ENCODE results near the gene ECHDC1. TPM values are rescaled to one million over a fixed set of nuclear protein-coding genes. Genes with fewer than 3 reads are reported as not detected.

Gene ECHDC1
- total and polyA plus RNA-seq, 2 of the 8 experiments (the other 6 are each of a cell fraction or from before 2014, with no cell fraction given), result 11.3 to 60.5 TPM

DNA sequence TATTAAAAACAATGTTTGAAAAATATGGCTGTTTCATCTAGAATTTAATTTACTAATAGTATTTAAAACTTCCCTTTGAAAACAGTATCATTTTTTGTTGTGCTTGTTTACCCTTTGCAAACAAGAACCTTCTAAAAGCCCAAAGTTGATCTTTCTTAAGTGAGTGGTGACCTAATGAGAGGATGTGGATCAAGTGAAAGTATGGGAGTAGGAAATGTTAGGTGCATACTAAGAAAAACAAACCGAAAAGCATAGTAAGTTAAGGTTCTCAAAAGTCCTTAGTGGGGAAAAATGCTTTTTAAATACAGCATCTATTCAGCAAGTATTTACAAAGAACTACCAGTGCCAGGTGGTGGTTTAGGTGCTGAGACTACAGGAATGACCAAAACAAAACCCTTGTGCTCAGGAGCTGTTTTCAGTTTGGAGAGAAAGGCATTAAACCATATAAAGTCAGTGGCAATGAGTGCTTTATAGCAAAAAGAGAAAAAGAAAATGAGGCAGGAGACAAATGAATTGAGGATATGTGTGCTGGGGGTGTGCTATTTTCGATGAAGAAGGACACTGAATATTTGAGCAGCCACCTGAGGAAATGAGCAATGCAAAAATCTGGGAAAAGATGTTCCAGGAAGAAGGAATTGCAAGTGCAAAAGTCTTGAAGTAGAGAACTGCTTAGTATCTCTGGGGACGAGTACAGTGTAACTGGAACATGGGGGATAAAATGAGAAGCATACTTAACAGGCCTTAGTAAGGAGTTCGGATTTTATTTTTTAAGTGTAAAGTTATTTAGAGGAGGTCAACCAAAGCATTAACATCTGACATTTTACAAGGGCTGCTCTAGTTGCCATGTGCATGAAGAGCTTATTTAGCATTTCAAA, 52.8 kb downstream of the ECHDC1 start:
- no peak overlapping the region for H3K4me3 ChIP-seq (ENCODE audit: extremely low read depth in 1 of 4, insufficient read depth in 2 of 4, low read depth in 3 of 4, low read length in 4 of 4)
- no peak overlapping the region for H2BK120ac ChIP-seq (replicated peaks; ENCODE audit: low read depth, low read length)
- no peaks in the 10 kb centered on the region for H3K9me3 ChIP-seq (ENCODE audit: insufficient read depth in 2 of 2, low read depth in 1 of 2, low read length in 1 of 2)
- H4K5ac ChIP-seq (ENCODE audit: insufficient read length, low read depth, low read length), result no peak overlapping the region
- no peaks in the 10 kb centered on the region for H4K20me1 ChIP-seq (replicated peaks in 1 of 2; ENCODE audit: control insufficient read depth in 1 of 2, insufficient read depth in 2 of 2, low read length in 2 of 2)
- H3K27ac ChIP-seq (ENCODE audit: low read depth, low read length), result no peak overlapping the region
- H3K27me3 ChIP-seq (replicated peaks in 1 of 4; ENCODE audit: control insufficient read depth in 3 of 4, extremely low read depth in 1 of 4, insufficient read depth in 3 of 4, low read length in 3 of 4), result no peaks in the 10 kb centered on the region
- H4K8ac ChIP-seq (ENCODE audit: extremely low read depth, insufficient read depth, low read length), result no peak overlapping the region
- no peaks in the 10 kb centered on the region for H3K79me1 ChIP-seq (ENCODE audit: low read depth, low read length)
- no peak for DNase-seq (ENCODE audit: low read depth in 1 of 2, low spot score in 2 of 2)
- H3K18ac ChIP-seq (ENCODE audit: extremely low read depth, low read length), result no peak overlapping the region
- no peak overlapping the region for H3K23ac ChIP-seq (ENCODE audit: insufficient read length)
- H2BK20ac ChIP-seq (ENCODE audit: low read length), result no peak overlapping the region
- no peak overlapping the region; a peak in 1 of 7 replicates for H3K9ac ChIP-seq (replicated peaks in 1 of 4; ENCODE audit: extremely low read depth in 1 of 4, low read depth in 3 of 4, low read length in 3 of 4)
- no peak overlapping the region for H4K91ac ChIP-seq (replicated peaks; ENCODE audit: insufficient read length, low read length)
- H3K79me2 ChIP-seq (ENCODE audit: control insufficient read depth in 1 of 2, insufficient read depth in 2 of 2, low read length in 2 of 2), result no peaks in the 10 kb centered on the region
- H3K4me2 ChIP-seq (ENCODE audit: insufficient read depth in 1 of 2, low read depth in 2 of 2, low read length in 2 of 2), result peak overlapping the region in 1 of 2 experiments; percentile 30; a peak in 1 of 4 replicates
- POLR2A ChIA-PET (ENCODE audit: partially characterized antibody), result interaction anchor here (0.6 to 3.7 kb wide), 4 partner anchors 9 to 515 kb away, joined by 3 to 12 read pairs (median 5); partner anchors contain the start of gene RNF146
- H3K4me1 ChIP-seq (replicated peaks in 1 of 4; ENCODE audit: control insufficient read depth in 3 of 4, insufficient read depth in 4 of 4, low read length in 3 of 4), result peaks cover 0 to 5% (median 0%) of the 10 kb centered on the region in 4 experiments; a peak in 3 of 7 replicates
- FAIRE-seq, result no peak
- H3K36me3 ChIP-seq (ENCODE audit: control insufficient read depth in 2 of 4, insufficient read depth in 4 of 4, low read length in 3 of 4), result peaks cover 9 to 39% (median 14%) of the 10 kb centered on the region in 4 experiments
- 81% methylated on average over 4 of the region's 4 CpGs; no CpG with 5 or more reads in 1 of the 2 experiments for WGBS, 2 experiments (ENCODE audit: extremely low coverage in 1 of 2, insufficient coverage in 1 of 2, insufficient read length in 1 of 2, insufficient replicate concordance in 2 of 2, low coverage in 1 of 2, low lambda C conversion rate in 2 of 2, missing lambda C conversion rate in 1 of 2)
- H3K14ac ChIP-seq (ENCODE audit: insufficient read length), result no peak overlapping the region
- H2BK15ac ChIP-seq (ENCODE audit: low read length), result no peak overlapping the region
- H2AK5ac ChIP-seq (ENCODE audit: low read depth, low read length), result no peak overlapping the region
- H3K56ac ChIP-seq (replicated peaks; ENCODE audit: insufficient read length, low read depth, low read length), result no peak overlapping the region
- CTCF ChIA-PET (ENCODE audit: partially characterized antibody), result interaction anchor here (0.6 to 3.7 kb wide), 6 partner anchors 9 to 430 kb away, joined by 3 to 15 read pairs (median 5); partner anchors contain the start of gene RNF146
- no peak overlapping the region for H3K4ac ChIP-seq (replicated peaks; ENCODE audit: insufficient read length, low read depth, low read length)
- H2BK5ac ChIP-seq (ENCODE audit: low read depth, low read length), result no peak overlapping the region
- H2BK12ac ChIP-seq (ENCODE audit: low read depth, low read length), result no peak overlapping the region
- H2AFZ ChIP-seq (ENCODE audit: low read length), result no peak overlapping the region
- no peaks in the 10 kb centered on the region for H3K23me2 ChIP-seq (ENCODE audit: low read depth, low read length)
- TF ChIP-seq USF2 (IDR thresholded peaks at IDR 0.05; ENCODE audit: low read length) (no peak), CHD2 (IDR thresholded peaks at IDR 0.05; ENCODE audit: low read length) (no peak), BCL11A (IDR thresholded peaks at IDR 0.05; ENCODE audit: low read depth in 2 of 2, low read length in 2 of 2) (no peak), ATF2 (IDR thresholded peaks at IDR 0.05; ENCODE audit: low read length) (no peak), YY1 (IDR thresholded peaks at IDR 0.05; ENCODE audit: low read depth, low read length) (no peak), POLR2AphosphoS5 (IDR thresholded peaks at IDR 0.05; ENCODE audit: low read depth, low read length) (no peak), KDM5A (IDR thresholded peaks at IDR 0.05; ENCODE audit: low read length) (no peak), POLR2A (IDR thresholded peaks at IDR 0.05; ENCODE audit: control extremely low read depth in 1 of 2, low read depth in 2 of 2, low read length in 2 of 2) (no peak), RXRA (IDR thresholded peaks at IDR 0.05; ENCODE audit: insufficient read depth, low read depth, low read length) (no peak), BACH1 (IDR thresholded peaks at IDR 0.05; ENCODE audit: low read length) (no peak)
